HepG2 (cell line): ENCODE measurements around the gene SDR42E2. TPM values are rescaled to one million over a fixed set of nuclear protein-coding genes. Genes with fewer than 3 reads are reported as not detected.
A peak's percentile ranks its signal among the peaks of the same experiment; 100 is the strongest.

Experiments
- DZIP1 ChIP-seq: sonication (generic); formaldehyde crosslinking; IDR thresholded peaks from 2 replicates; pipeline ENCODE4 v1.5.0; 2020; ENCODE audit warnings: mild to moderate bottlenecking, missing genetic modification reagents
- KDM1A ChIP-seq: IDR thresholded peaks from 2 replicates; pipeline ENCODE4 v1.6.1; 2016; ENCODE audit warnings: missing compliant biosample characterization
- NCOA5 ChIP-seq: sonication (generic); formaldehyde crosslinking; IDR thresholded peaks from 2 replicates; pipeline ENCODE4 v1.4.0; 2020; ENCODE audit warnings: missing genetic modification reagents
- NR2F6 ChIP-seq, 2 experiments: IDR thresholded peaks; 2 replicates each; pipeline ENCODE4 v1.6.1; 2016; ENCODE audit warnings: antibody characterized with exemption in 1 of 2, mild to moderate bottlenecking in 1 of 2
- SALL1 ChIP-seq: sonication (generic); formaldehyde crosslinking; IDR thresholded peaks from 2 replicates; pipeline ENCODE4 v1.8.0; 2022; ENCODE audit warnings: mild to moderate bottlenecking, missing genetic modification reagents
- TEF ChIP-seq: sonication (generic); formaldehyde crosslinking; IDR thresholded peaks from 2 replicates; pipeline ENCODE4 v1.5.0; 2020; ENCODE audit warnings: missing genetic modification reagents
- ZNF230 ChIP-seq: sonication (generic); formaldehyde crosslinking; IDR thresholded peaks from 2 replicates; pipeline ENCODE4 v1.4.0; 2020; ENCODE audit warnings: mild to moderate bottlenecking, missing genetic modification reagents
- ZNF407 ChIP-seq: sonication (generic); formaldehyde crosslinking; IDR thresholded peaks from one replicate; pipeline ENCODE4 v1.5.1; 2020; ENCODE audit warnings: mild to moderate bottlenecking, missing genetic modification reagents; ENCODE audit errors: not compliant biosample characterization
- ZNF616 ChIP-seq: sonication (generic); formaldehyde crosslinking; IDR thresholded peaks from 2 replicates; pipeline ENCODE4 v1.5.0; 2020; ENCODE audit warnings: low read depth, mild to moderate bottlenecking, missing genetic modification reagents
- ZNF646 ChIP-seq: sonication (generic); formaldehyde crosslinking; IDR thresholded peaks from 2 replicates; pipeline ENCODE4 v1.9.0; 2021; ENCODE audit warnings: mild to moderate bottlenecking, missing genetic modification reagents
- polyA plus RNA-seq, 8 experiments: library from polyadenylated mRNA; depleted of rRNA in 3 of 8; stranded (reverse) in 7 of 8; unstranded in 1 of 8; fragments of >200 nt; fragmentation: Illumina TruSeq in 4 of 8; extraction: Trizol in 4 of 8; gene quantifications; 2 replicates each; pipeline versions ENCODE4 v1.2.1 to v1.2.3, GENCODE V29; 2011 to 2016; ENCODE audit warnings: low read depth in 4 of 8, missing spikeins in 1 of 8, mixed read lengths in 1 of 8; ENCODE audit not compliant: insufficient read depth in 1 of 8
- total RNA-seq, 5 experiments: library from RNA; depleted of rRNA; stranded (reverse); fragments of >200 nt; fragmentation: Illumina TruSeq; extraction: Trizol; gene quantifications; 2 replicates each; pipeline ENCODE4 v1.2.3, GENCODE V29; 2016; ENCODE audit warnings: low read depth in 1 of 5

Gene SDR42E2
- total and polyA plus RNA-seq, 2 of the 13 experiments (the other 11 are each of a cell fraction or from before 2014, with no cell fraction given): 0.05 to 0.11 TPM

GRCh38 chr16:22165508-22166285 lies 3.4 kb downstream of the SDR42E2 start (continued):
- no peak for TF ChIP-seq ZNF407
- TF ChIP-seq SALL1 (CRISPR knock-in tag): peak; percentile 42; the same call in 1 of the 2 replicates
- peak; percentile 72; the same call in 1 of the 2 replicates for TF ChIP-seq ZNF230 (CRISPR knock-in tag)
- no peak for TF ChIP-seq ZNF616 (CRISPR knock-in tag)
- no peak for TF ChIP-seq TEF (CRISPR knock-in tag)
- no peak for TF ChIP-seq NR2F6 (IDR thresholded peaks at IDR 0.05)
- no peak for TF ChIP-seq NR2F6 (CRISPR knock-in tag; IDR thresholded peaks at IDR 0.05)
- no peak for TF ChIP-seq ZNF646 (CRISPR knock-in tag)
- no peak for TF ChIP-seq KDM1A (CRISPR knock-in tag)
- TF ChIP-seq DZIP1: no peak
- TF ChIP-seq NCOA5 (CRISPR knock-in tag): no peak
